Esophagus squamous epithelium (tissue), 4 donors: ENCODE measurements around the gene KIF21B.

Experiments
- CTCF ChIP-seq, 6 experiments: fragments of 450-650 bp in 4 of 6; fragments of 200-600 bp in 2 of 6; sonication (generic) in 2 of 6; IDR thresholded peaks; one replicate each; pipeline ENCODE4 v1.5.1; 2016 to 2019; ENCODE audit warnings: antibody characterized with exemption in 6 of 6, mild to moderate bottlenecking in 4 of 6, moderate library complexity in 4 of 6
- POLR2A ChIP-seq, 4 donors: fragments of 450-650 bp; IDR thresholded peaks; one replicate each; pipeline ENCODE4 v1.6.1; 2017; ENCODE audit warnings: antibody characterized with exemption in 4 of 4, mild to moderate bottlenecking in 4 of 4, moderate library complexity in 3 of 4

GRCh38 chr1:200981278-200981677 is 42.2 kb downstream of the KIF21B start:
- TF ChIP-seq CTCF (IDR thresholded peaks at IDR 0.05) = no peak
- TF ChIP-seq POLR2A (IDR thresholded peaks at IDR 0.05) = no peak
